ENCODE measurements around the gene PPP1R16B. TPM values are rescaled to one million over a fixed set of nuclear protein-coding genes. Genes with fewer than 3 reads are reported as not detected.
"Not testable (repeated sequence)": the region's sequence is repeated elsewhere in the genome, so short reads cannot be mapped to it uniquely, and the experiment has no call there.

PPP1R16B gene
- polyA plus RNA-seq, 6 donors from 2014 or later, result 22.1 to 54.6 (median 38.4) TPM

DNA sequence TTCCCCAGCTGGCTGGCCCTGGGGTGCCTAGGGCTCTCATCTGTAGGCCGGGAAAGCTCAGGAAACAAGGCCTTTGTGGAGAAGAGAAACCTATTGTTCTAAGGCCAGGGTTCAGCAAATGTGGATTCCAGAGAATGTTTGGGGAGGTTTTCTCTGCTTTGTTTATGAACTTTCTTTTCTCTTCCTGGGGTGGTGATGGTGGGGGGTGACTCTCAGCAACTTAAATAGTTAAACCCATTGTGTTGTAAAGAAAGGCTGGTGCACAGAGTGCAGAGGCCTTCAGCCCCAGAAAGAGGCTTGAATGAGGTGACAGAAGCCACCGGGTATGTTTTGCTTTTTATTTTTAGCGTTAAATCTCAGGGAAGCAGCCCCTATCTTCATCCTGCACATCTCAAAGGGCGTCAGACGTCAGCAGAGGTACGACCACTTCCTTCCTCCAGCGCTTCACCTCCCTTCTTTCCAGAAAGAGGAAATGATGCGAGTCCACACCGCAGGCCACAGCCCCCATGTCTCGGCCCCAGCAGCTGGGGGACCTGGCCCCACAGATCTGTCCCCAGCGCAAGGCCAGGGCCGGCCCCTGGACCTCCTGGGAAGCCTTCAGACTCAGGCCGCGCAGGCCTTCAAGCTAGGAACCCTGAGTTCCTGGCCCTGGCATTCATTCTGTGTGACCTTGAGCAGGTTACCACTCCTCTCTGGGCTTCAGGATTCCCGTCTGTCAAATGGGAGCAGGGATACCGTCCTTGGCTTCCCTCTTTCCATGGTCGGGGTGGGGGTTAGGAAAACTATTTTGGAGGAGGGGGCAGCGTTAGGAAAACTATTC lies 605 bp upstream of the PPP1R16B start:
- ATAC-seq (ENCODE audit: low read depth in 2 of 2) (peak; percentile 71 to 75), DNase-seq (peak; percentile 89)
- Mint-ChIP-seq H3K4me3 (peak overlapping the region; percentile 74 to 95 (median 93)), H3K4me1 (peaks cover 34 to 49% (median 48%) of the 10 kb centered on the region in 3 donors), H3K27ac (peak overlapping the region; percentile 93 to 100 (median 99)), H3K36me3 (peaks cover 0 to 7% of the 10 kb centered on the region in 2 donors), H3K9me3 (no peaks in the 10 kb centered on the region), H3K27me3 (no peaks in the 10 kb centered on the region)

DNA sequence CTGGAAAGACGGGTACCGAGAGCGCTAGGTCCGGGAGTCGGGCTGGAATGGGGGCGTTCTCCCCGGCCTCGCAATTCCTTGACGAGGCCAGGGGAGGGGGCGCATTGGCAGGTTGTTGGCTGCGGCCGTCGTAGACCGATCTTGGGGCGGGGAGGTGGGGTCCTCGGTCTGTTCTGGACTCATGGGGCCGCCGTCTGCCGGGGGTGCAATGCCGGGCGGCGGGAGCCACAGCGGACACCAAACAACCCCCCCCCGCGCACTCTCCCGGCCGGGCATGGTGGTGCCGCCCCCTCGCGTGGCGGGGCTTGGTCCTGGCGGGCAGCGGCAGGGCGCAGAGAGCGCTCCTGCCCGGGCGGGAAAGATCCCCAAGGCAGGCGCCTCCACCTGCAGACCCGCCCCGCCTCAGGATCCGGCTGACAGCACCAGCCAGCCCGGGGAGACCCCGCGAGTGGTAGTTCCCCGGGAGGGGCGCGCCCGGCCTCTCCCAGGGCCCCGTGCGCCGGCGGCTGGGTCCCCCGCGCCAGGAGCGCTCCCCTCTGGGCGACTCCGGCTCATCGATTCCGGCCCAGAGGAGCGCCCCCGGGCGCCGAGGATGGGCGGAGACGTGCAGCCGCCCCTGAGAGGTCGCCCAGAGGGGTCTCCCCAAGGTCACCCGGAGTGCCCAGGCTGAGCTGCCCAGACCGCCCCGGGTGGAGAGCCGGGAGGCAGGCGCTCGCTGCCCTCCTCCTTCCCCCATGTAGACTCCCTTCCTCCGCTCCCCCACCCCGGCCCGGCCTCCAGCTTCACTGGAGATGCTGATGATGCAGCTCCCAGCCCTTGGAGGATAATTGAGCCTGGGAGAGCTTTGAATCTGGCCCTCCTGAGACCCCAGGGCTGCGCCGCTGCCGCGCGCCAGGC lies 709 bp downstream of the PPP1R16B start:
- Mint-ChIP-seq H3K27ac (peak overlapping the region; percentile 93 to 99 (median 98)), H3K27me3 (no peaks in the 10 kb centered on the region), H3K4me1 (peaks cover 46 to 62% (median 61%) of the 10 kb centered on the region in 3 donors), H3K4me3 (peak overlapping the region; percentile 74 to 95 (median 93)), H3K9me3 (no peaks in the 10 kb centered on the region), H3K36me3 (peaks cover 0 to 7% of the 10 kb centered on the region in 2 donors)
- DNase-seq, result peak; percentile 70
- peak; percentile 28 to 35 for ATAC-seq (ENCODE audit: low read depth in 2 of 2)

- H3K36me3 Mint-ChIP-seq, result peaks cover 0 to 7% of the 10 kb centered on the region in 2 donors
Measured at GRCh38 chr20:38806855-38807655, 1.6 kb downstream of the PPP1R16B start.

GRCh38 chr20:38809942-38810341 lies 4.4 kb downstream of the PPP1R16B start:
- no peaks in the 10 kb centered on the region for H3K27me3 Mint-ChIP-seq
- no peak for DNase-seq
- H3K4me3 Mint-ChIP-seq, result peak overlapping the region in 5 of 8 donors; percentile 54 to 87 (median 63)
- no peaks in the 10 kb centered on the region for H3K9me3 Mint-ChIP-seq
- peaks cover 2 to 7% of the 10 kb centered on the region in 2 donors for H3K36me3 Mint-ChIP-seq
- no peak for ATAC-seq (ENCODE audit: low read depth in 2 of 2)
- H3K27ac Mint-ChIP-seq, result peak overlapping the region in 5 of 6 donors; percentile 91 to 96 (median 95)
- peaks cover 65 to 85% (median 82%) of the 10 kb centered on the region in 3 donors for H3K4me1 Mint-ChIP-seq

More at GRCh38 chr20:38806855-38807655, 1.6 kb downstream of the PPP1R16B start:
- H3K27ac Mint-ChIP-seq, result peak overlapping the region; percentile 72 to 98 (median 94)
- peaks cover 54 to 70% (median 69%) of the 10 kb centered on the region in 3 donors for H3K4me1 Mint-ChIP-seq
- peak; percentile 69 for DNase-seq
- peak overlapping the region; percentile 74 to 95 (median 91) for H3K4me3 Mint-ChIP-seq
- ATAC-seq (ENCODE audit: low read depth in 2 of 2), result peak; percentile 26 to 30
- H3K9me3 Mint-ChIP-seq, result no peaks in the 10 kb centered on the region
- H3K27me3 Mint-ChIP-seq, result no peaks in the 10 kb centered on the region

GRCh38 chr20:38810926-38811630 lies 5.6 kb downstream of the PPP1R16B start:
- no peaks in the 10 kb centered on the region for H3K9me3 Mint-ChIP-seq
- H3K27me3 Mint-ChIP-seq, result no peaks in the 10 kb centered on the region
- peak overlapping the region; percentile 62 to 95 (median 85) for H3K27ac Mint-ChIP-seq
- peaks cover 12% of the 10 kb centered on the region in 2 donors for H3K36me3 Mint-ChIP-seq
- no peak for ATAC-seq (ENCODE audit: low read depth in 2 of 2)
- DNase-seq, result no peak
- H3K4me3 Mint-ChIP-seq, result peak overlapping the region; percentile 9 to 87 (median 69)
- peaks cover 73 to 93% (median 90%) of the 10 kb centered on the region in 3 donors for H3K4me1 Mint-ChIP-seq

GRCh38 chr20:38811769-38812168 lies 6.3 kb downstream of the PPP1R16B start:
- Mint-ChIP-seq H3K4me3 (peak overlapping the region in 6 of 8 donors; percentile 42 to 70 (median 54)), H3K27me3 (no peaks in the 10 kb centered on the region), H3K27ac (peak overlapping the region; percentile 44 to 93 (median 76)), H3K9me3 (no peaks in the 10 kb centered on the region), H3K36me3 (peaks cover 13 to 16% of the 10 kb centered on the region in 2 donors), H3K4me1 (peaks cover 73 to 98% (median 96%) of the 10 kb centered on the region in 3 donors)
- ATAC-seq (ENCODE audit: low read depth in 2 of 2) (no peak), DNase-seq (no peak)

- Mint-ChIP-seq H3K4me1 (peaks cover 74 to 98% (median 97%) of the 10 kb centered on the region in 3 donors), H3K27ac (peak overlapping the region; percentile 69 to 94 (median 86)), H3K9me3 (peaks cover 0 to 4% (median 0%) of the 10 kb centered on the region in 7 donors), H3K36me3 (peaks cover 17 to 20% of the 10 kb centered on the region in 2 donors), H3K4me3 (peak overlapping the region in 6 of 8 donors; percentile 42 to 70 (median 54)), H3K27me3 (no peaks in the 10 kb centered on the region)
- ATAC-seq (ENCODE audit: low read depth in 2 of 2) (peak in 1 of 2 donors; percentile 10), DNase-seq (no peak)
Measured at GRCh38 chr20:38812182-38812581, 6.7 kb downstream of the PPP1R16B start.

- H3K9me3 Mint-ChIP-seq, result peaks cover 0 to 4% (median 0%) of the 10 kb centered on the region in 7 donors
- H3K27ac Mint-ChIP-seq, result peak overlapping the region; percentile 49 to 94 (median 92)
- ATAC-seq (ENCODE audit: low read depth in 2 of 2) (peak in 1 of 2 donors; percentile 18), DNase-seq (no peak)
- H3K27me3 Mint-ChIP-seq, result no peaks in the 10 kb centered on the region
- peaks cover 74 to 98% (median 97%) of the 10 kb centered on the region in 3 donors for H3K4me1 Mint-ChIP-seq
- peaks cover 18 to 22% of the 10 kb centered on the region in 2 donors for H3K36me3 Mint-ChIP-seq
- peak overlapping the region in 5 of 8 donors; percentile 42 to 70 (median 49) for H3K4me3 Mint-ChIP-seq
Measured at GRCh38 chr20:38812709-38813573, 7.4 kb downstream of the PPP1R16B start.

- peak overlapping the region in 2 of 8 donors; percentile 49 to 70 for H3K4me3 Mint-ChIP-seq
- peak overlapping the region in 3 of 6 donors; percentile 89 to 93 (median 92) for H3K27ac Mint-ChIP-seq
- H3K9me3 Mint-ChIP-seq; H3K27me3 Mint-ChIP-seq; DNase-seq; ATAC-seq (ENCODE audit: low read depth in 2 of 2): not testable (repeated sequence)
- H3K4me1 Mint-ChIP-seq, result peaks cover 77 to 97% (median 97%) of the 10 kb centered on the region in 3 donors
- peaks cover 18 to 22% of the 10 kb centered on the region in 2 donors for H3K36me3 Mint-ChIP-seq
Measured at GRCh38 chr20:38813574-38813962, 8.1 kb downstream of the PPP1R16B start.

DNA sequence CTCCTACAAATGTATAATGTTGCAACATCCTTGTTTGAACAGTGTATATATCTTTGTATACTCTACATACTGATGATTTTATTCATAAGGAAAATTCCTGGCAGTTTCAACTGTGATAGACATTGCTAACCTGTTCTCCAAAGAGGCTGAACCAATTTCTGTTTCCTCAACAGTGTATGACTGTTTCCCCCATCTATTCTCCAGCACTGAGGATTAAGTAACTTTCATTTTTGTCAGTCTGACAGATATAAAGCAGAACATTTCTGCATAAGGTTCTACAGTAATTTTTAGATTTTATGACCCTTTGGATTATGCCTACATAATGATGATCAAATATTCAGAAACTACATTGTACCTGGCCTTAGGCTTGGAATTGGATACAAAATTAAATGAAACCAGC lies 9.9 kb downstream of the PPP1R16B start:
- Mint-ChIP-seq H3K4me3 (peak overlapping the region in 2 of 8 donors; percentile 3 to 49), H3K27me3 (no peaks in the 10 kb centered on the region), H3K9me3 (peaks cover 0 to 4% (median 0%) of the 10 kb centered on the region in 7 donors), H3K36me3 (peaks cover 23 to 26% of the 10 kb centered on the region in 2 donors), H3K27ac (peak overlapping the region; percentile 17 to 97 (median 52)), H3K4me1 (peaks cover 69 to 93% (median 78%) of the 10 kb centered on the region in 3 donors)
- ATAC-seq (ENCODE audit: low read depth in 2 of 2) (no peak), DNase-seq (no peak)
